Panc1 (cell line): ENCODE data around the gene FBXO24. TPM values are rescaled to one million over a fixed set of nuclear protein-coding genes. Genes with fewer than 3 reads are reported as not detected.

ENCODE experiments used
- ATAC-seq: fragments of 200-7000 bp; cut with Tn5 transposase; 2 replicates; pipeline ENCODE4 v1.9.1; 2020; ENCODE audit warnings: mild to moderate bottlenecking, moderate library complexity
- BruUV-seq: library from RNA; stranded (reverse); fragments of 400-500 nt; replicated peaks from 2 replicates; lab custom pipeline; 2021; lab: Mats Ljungman, UMichigan
- CTCF ChIA-PET: fragments of 300-600 bp; sonication (Branson Sonifier 250); formaldehyde crosslinking; loops from one replicate; lab custom pipeline; 2022; ENCODE audit warnings: antibody characterized with exemption; lab: Charles Lee
- POLR2A ChIA-PET: fragments of 300-600 bp; sonication (Branson Sonifier 250); formaldehyde crosslinking; loops from one replicate; lab custom pipeline; 2022; ENCODE audit warnings: antibody characterized with exemption; lab: Charles Lee
- DNase-seq: peaks from one replicate; pipeline ENCODE4 v3.0.0-alpha.2; 2010; ENCODE audit warnings: low read depth, low spot score
- H3K27ac ChIP-seq: 2 replicates; pipeline ENCODE4 v1.5.1; 2011; ENCODE audit warnings: mild to moderate bottlenecking, low read length, inconsistent platforms
- H3K27me3 ChIP-seq: fragments of 200-500 bp; sonication (Bioruptor generic); 2 replicates; pipeline ENCODE4 v1.6.0; 2014; ENCODE audit warnings: low read length, inconsistent platforms; ENCODE audit not compliant: control insufficient read depth, insufficient read depth
- H3K36me3 ChIP-seq: fragments of 200-500 bp; sonication (Bioruptor generic); 2 replicates; pipeline ENCODE4 v1.5.1; 2014; ENCODE audit warnings: inconsistent platforms, mild to moderate bottlenecking, low read length, moderate library complexity; ENCODE audit not compliant: control insufficient read depth, insufficient read depth
- H3K4me1 ChIP-seq: 2 replicates; pipeline ENCODE4 v1.5.1; 2011; ENCODE audit warnings: inconsistent platforms, mild to moderate bottlenecking, low read length, moderate library complexity; ENCODE audit not compliant: control insufficient read depth, insufficient read depth
- H3K4me3 ChIP-seq, 2 experiments: 2 replicates each; pipeline ENCODE4 v1.5.1; 2011 to 2012; ENCODE audit warnings: low read depth in 2 of 2, low read length in 2 of 2, mild to moderate bottlenecking in 2 of 2, inconsistent platforms in 1 of 2, moderate library complexity in 1 of 2
- H3K9me3 ChIP-seq: fragments of 200-500 bp; sonication (Bioruptor generic); 2 replicates; pipeline ENCODE4 v1.5.1; 2014; ENCODE audit warnings: low read depth, mild to moderate bottlenecking, inconsistent platforms, low read length, moderate library complexity; ENCODE audit not compliant: control insufficient read depth, insufficient read depth
- CTCF ChIP-seq: fragments of 450-650 bp; IDR thresholded peaks from 2 replicates; pipeline ENCODE4 v1.5.1; 2017; ENCODE audit warnings: mild to moderate bottlenecking
- POLR2AphosphoS5 ChIP-seq: IDR thresholded peaks from 2 replicates; pipeline ENCODE4 v1.6.1; 2012; ENCODE audit warnings: mild to moderate bottlenecking, low read depth, low read length, moderate library complexity
- REST ChIP-seq, 2 experiments: IDR thresholded peaks; 2 replicates each; pipeline ENCODE4 v1.6.1; 2011 to 2012; ENCODE audit warnings: low read depth in 2 of 2, control low read depth in 1 of 2, low read length in 1 of 2, mild to moderate bottlenecking in 1 of 2, moderate library complexity in 1 of 2; ENCODE audit not compliant: insufficient read depth in 1 of 2
- SIN3A ChIP-seq: IDR thresholded peaks from 2 replicates; pipeline ENCODE4 v1.6.1; 2012; ENCODE audit warnings: low read depth, mild to moderate bottlenecking, low read length, moderate library complexity, borderline replicate concordance; ENCODE audit not compliant: insufficient read depth
- TCF7L2 ChIP-seq: IDR thresholded peaks from 2 replicates; pipeline ENCODE4 v1.6.1; 2011; ENCODE audit warnings: mild to moderate bottlenecking, low read depth, low read length, inconsistent platforms
- in situ Hi-C: cut with HindIII; loops from 2 replicates; pipeline ENCODE4 v1.10.0; 2016; ENCODE audit warnings: low sequenced_read_pairs, low pct_unique_long_range_greater_than_20kb
- intact Hi-C: fragments of 100-400 bp; cut with micrococcal nuclease; formaldehyde crosslinking; loops from one replicate; pipeline ENCODE4 v1.10.0; 2022; ENCODE audit not compliant: unreplicated experiment
- total RNA-seq: library from RNA; stranded (reverse); gene quantifications from one replicate; pipeline ENCODE4 v1.2.1, GENCODE V29; 2021; ENCODE audit not compliant: unreplicated experiment

The FBXO24 gene
- total RNA-seq, 1 experiment from 2014 or later: 0.59 TPM

- DNase-seq: peak; percentile 100
- H3K4me3 ChIP-seq: peak within 1 kb of the TSS; percentile 80 to 82
- TF ChIP-seq CTCF (no peak), REST (IDR thresholded peaks at IDR 0.05; ENCODE audit: insufficient read depth in 1 of 2, low read depth in 2 of 2, low read length in 1 of 2) (no peak), TCF7L2 (peak; percentile 84), SIN3A (peak; percentile 50; the same call in 1 of the 2 replicates), POLR2AphosphoS5 (peak; percentile 84)
- peaks cover 5% of the 10 kb centered on the region for H3K4me1 ChIP-seq
- ATAC-seq: peak; percentile 98
- intact Hi-C loops (no loop called here), in situ Hi-C loops (no loop called here)
- peak within 1 kb of the TSS; percentile 86 for H3K27ac ChIP-seq
- POLR2A ChIA-PET: interaction anchor here (0.6 to 0.8 kb wide), 3 partner anchors 14 to 107 kb away, joined by 3 to 4 read pairs (median 4); no protein-coding TSS in a partner anchor
- no peaks in the 10 kb centered on the region for H3K9me3 ChIP-seq
- no peaks in the 10 kb centered on the region for H3K27me3 ChIP-seq
- H3K36me3 ChIP-seq: no peaks in the 10 kb centered on the region
- no TSS peak for BruUV-seq
- CTCF ChIA-PET: interaction anchor here (0.5 to 1.5 kb wide), 7 partner anchors 17 to 78 kb away, joined by 4 to 8 read pairs (median 6); no protein-coding TSS in a partner anchor
Measured at GRCh38 chr7:100611983-100612729, 26.0 kb downstream of the FBXO24 start, which contains the start of gene MOSPD3. MOSPD3 (plus strand) TSS chr7:100612540; CDS start chr7:100612792, 252 bp downstream.

- intact Hi-C loops: no loop called here
- ChIA-PET POLR2A (interaction anchor here (0.5 to 0.8 kb wide), 4 partner anchors 15 to 1132 kb away, joined by 3 to 6 read pairs (median 4); no protein-coding TSS in a partner anchor), CTCF (interaction anchor here (0.5 to 1.5 kb wide), 9 partner anchors 13 to 79 kb away, joined by 3 to 8 read pairs (median 6); no protein-coding TSS in a partner anchor)
- Histone ChIP-seq H3K27ac (peak overlapping the region; percentile 78), H3K9me3 (no peaks in the 10 kb centered on the region), H3K36me3 (no peaks in the 10 kb centered on the region), H3K4me1 (peaks cover 5% of the 10 kb centered on the region), H3K27me3 (no peaks in the 10 kb centered on the region), H3K4me3 (peak overlapping the region; percentile 80 to 82)
- TF ChIP-seq SIN3A: no peak; the same call in 1 of the 2 replicates
- TF ChIP-seq TCF7L2: no peak
- TF ChIP-seq CTCF: no peak
- TF ChIP-seq POLR2AphosphoS5: no peak
- no peak for TF ChIP-seq REST (IDR thresholded peaks at IDR 0.05; ENCODE audit: insufficient read depth in 1 of 2, low read depth in 2 of 2, low read length in 1 of 2)
- peak; percentile 8; the same call in 1 of the 2 replicates for ATAC-seq
- in situ Hi-C loops: no loop called here
- TSS peak; percentile 92 for BruUV-seq
- DNase-seq: no peak
Measured at GRCh38 chr7:100612730-100613390, 26.7 kb downstream of the FBXO24 start.
